Skeletal muscle tissue (tissue), 4 donors: ENCODE results near the gene ARPC4. TPM values are rescaled to one million over a fixed set of nuclear protein-coding genes. Genes with fewer than 3 reads are reported as not detected.

Experiments
- H3K27ac ChIP-seq: one replicate; pipeline ENCODE4 v1.7.0; 2013; ENCODE audit warnings: mild to moderate bottlenecking, low read depth, low read length, inconsistent platforms
- H3K27me3 ChIP-seq, 3 donors: one replicate each; pipeline ENCODE4 v1.7.0; 2013; ENCODE audit warnings: low read length in 3 of 3; ENCODE audit not compliant: control insufficient read depth in 3 of 3, insufficient read depth in 3 of 3
- H3K36me3 ChIP-seq, 3 donors: one replicate each; pipeline ENCODE4 v1.7.0; 2013; ENCODE audit warnings: low read length in 3 of 3; ENCODE audit not compliant: control insufficient read depth in 3 of 3, insufficient read depth in 3 of 3
- H3K4me1 ChIP-seq, 3 donors: one replicate each; pipeline ENCODE4 v1.7.0; 2013; ENCODE audit warnings: low read length in 3 of 3, mild to moderate bottlenecking in 3 of 3; ENCODE audit not compliant: control insufficient read depth in 3 of 3, insufficient read depth in 3 of 3
- H3K4me3 ChIP-seq, 3 donors: one replicate each; pipeline ENCODE4 v1.7.0; 2013; ENCODE audit warnings: low read length in 3 of 3
- H3K9ac ChIP-seq, 3 donors: one replicate each; pipeline ENCODE4 v1.7.0; 2013; ENCODE audit warnings: low read length in 3 of 3, mild to moderate bottlenecking in 3 of 3, moderate library complexity in 2 of 3, low read depth in 1 of 3
- H3K9me3 ChIP-seq, 3 donors: one replicate each; pipeline ENCODE4 v1.7.0; 2013; ENCODE audit warnings: low read length in 3 of 3; ENCODE audit not compliant: control insufficient read depth in 3 of 3
- total RNA-seq: library from RNA; depleted of rRNA; stranded (reverse); fragments of >200 nt; gene quantifications from one replicate; pipeline ENCODE4 v1.2.3, GENCODE V29; 2014
- donor health status: Osteomylitis.

Gene ARPC4
- 65.2 TPM for total RNA-seq

GRCh38 chr3:9792405-9793160 is at the start of gene ARPC4, which contains the start of gene TADA3:
Gene ARPC4 (plus strand): TSS chr3:9793082. CDS start chr3:9793122, 40 bp downstream.
Gene TADA3 (minus strand): TSS chr3:9792473. CDS start chr3:9791466, 1,007 bp downstream.
- peaks cover 14 to 25% (median 23%) of the 10 kb centered on the region in 3 donors for H3K36me3 ChIP-seq
- peak within 1 kb of the TSS; percentile 94 to 97 (median 97) for H3K9ac ChIP-seq
- H3K27me3 ChIP-seq, result no peaks in the 10 kb centered on the region
- no peaks in the 10 kb centered on the region for H3K9me3 ChIP-seq
- H3K27ac ChIP-seq, result peak within 1 kb of the TSS; percentile 96
- H3K4me3 ChIP-seq, result peak within 1 kb of the TSS; percentile 96 to 100 (median 97)
- peaks cover 19 to 32% (median 27%) of the 10 kb centered on the region in 3 donors for H3K4me1 ChIP-seq

GRCh38 chr3:9743548-9743947 is 49.3 kb upstream of the ARPC4 start:
- H3K4me1 ChIP-seq, result no peaks in the 10 kb centered on the region
- H3K27ac ChIP-seq, result no peak overlapping the region
- H3K4me3 ChIP-seq, result no peak overlapping the region
- peaks cover 96 to 99% (median 98%) of the 10 kb centered on the region in 3 donors for H3K36me3 ChIP-seq
- H3K9ac ChIP-seq, result no peak overlapping the region
- H3K27me3 ChIP-seq, result no peaks in the 10 kb centered on the region
- H3K9me3 ChIP-seq, result no peaks in the 10 kb centered on the region

- no peak overlapping the region for H3K27ac ChIP-seq
- peaks cover 3% of the 10 kb centered on the region in 3 donors for H3K4me1 ChIP-seq
- no peak overlapping the region for H3K4me3 ChIP-seq
- no peak overlapping the region for H3K9ac ChIP-seq
- H3K36me3 ChIP-seq, result peaks cover 91 to 94% (median 91%) of the 10 kb centered on the region in 3 donors
- H3K9me3 ChIP-seq, result no peaks in the 10 kb centered on the region
- no peaks in the 10 kb centered on the region for H3K27me3 ChIP-seq
These were observed 48.7 kb upstream of the ARPC4 start for GRCh38 chr3:9744162-9744561.

- H3K27ac ChIP-seq, result no peak overlapping the region
- H3K36me3 ChIP-seq, result peaks cover 77 to 81% (median 78%) of the 10 kb centered on the region in 3 donors
- H3K9me3 ChIP-seq, result no peaks in the 10 kb centered on the region
- H3K4me3 ChIP-seq, result no peak overlapping the region
- H3K9ac ChIP-seq, result no peak overlapping the region
- no peaks in the 10 kb centered on the region for H3K27me3 ChIP-seq
- peaks cover 9 to 12% (median 11%) of the 10 kb centered on the region in 3 donors for H3K4me1 ChIP-seq
These were observed 47.4 kb upstream of the ARPC4 start for GRCh38 chr3:9745521-9745920.

- H3K27me3 ChIP-seq, result no peaks in the 10 kb centered on the region
- no peaks in the 10 kb centered on the region for H3K9me3 ChIP-seq
- H3K4me1 ChIP-seq, result peaks cover 17 to 19% (median 19%) of the 10 kb centered on the region in 3 donors
- H3K36me3 ChIP-seq, result peaks cover 69 to 73% (median 72%) of the 10 kb centered on the region in 3 donors
- no peak overlapping the region for H3K9ac ChIP-seq
- no peak overlapping the region for H3K4me3 ChIP-seq
- no peak overlapping the region for H3K27ac ChIP-seq
These were observed 46.6 kb upstream of the ARPC4 start for GRCh38 chr3:9746330-9746729.

GRCh38 chr3:9747267-9747666 is 45.6 kb upstream of the ARPC4 start:
- Histone ChIP-seq H3K27ac (no peak overlapping the region), H3K9ac (no peak overlapping the region), H3K4me3 (no peak overlapping the region), H3K36me3 (peaks cover 69 to 73% (median 70%) of the 10 kb centered on the region in 3 donors), H3K27me3 (no peaks in the 10 kb centered on the region), H3K9me3 (no peaks in the 10 kb centered on the region), H3K4me1 (peaks cover 23 to 25% (median 23%) of the 10 kb centered on the region in 3 donors)

- Histone ChIP-seq H3K9me3 (no peaks in the 10 kb centered on the region), H3K36me3 (peaks cover 64 to 68% (median 68%) of the 10 kb centered on the region in 3 donors), H3K27ac (no peak overlapping the region), H3K9ac (no peak overlapping the region), H3K27me3 (no peaks in the 10 kb centered on the region), H3K4me1 (peaks cover 23 to 25% (median 23%) of the 10 kb centered on the region in 3 donors), H3K4me3 (no peak overlapping the region)
These were observed 44.9 kb upstream of the ARPC4 start for GRCh38 chr3:9748031-9748430.

GRCh38 chr3:9749296-9749644 is 43.6 kb upstream of the ARPC4 start:
- Histone ChIP-seq H3K4me3 (peak overlapping the region; percentile 79 to 98 (median 95)), H3K4me1 (peaks cover 23 to 25% (median 23%) of the 10 kb centered on the region in 3 donors), H3K36me3 (peaks cover 55 to 59% (median 57%) of the 10 kb centered on the region in 3 donors), H3K27ac (peak overlapping the region; percentile 82), H3K9ac (peak overlapping the region; percentile 89 to 92 (median 90)), H3K27me3 (no peaks in the 10 kb centered on the region), H3K9me3 (no peaks in the 10 kb centered on the region)

GRCh38 chr3:9749645-9750555 is 43.0 kb upstream of the ARPC4 start, which contains the start of gene OGG1:
Gene OGG1 (plus strand): TSS chr3:9749952. CDS start chr3:9750287, 335 bp downstream.
- H3K36me3 ChIP-seq, result peaks cover 54 to 57% (median 56%) of the 10 kb centered on the region in 3 donors
- H3K27me3 ChIP-seq, result no peaks in the 10 kb centered on the region
- peak within 1 kb of the TSS; percentile 94 to 98 (median 95) for H3K4me3 ChIP-seq
- H3K27ac ChIP-seq, result peak within 1 kb of the TSS; percentile 82
- peaks cover 26 to 30% (median 27%) of the 10 kb centered on the region in 3 donors for H3K4me1 ChIP-seq
- H3K9me3 ChIP-seq, result no peaks in the 10 kb centered on the region
- H3K9ac ChIP-seq, result peak within 1 kb of the TSS; percentile 89 to 92 (median 90)
